H1 (cell line): ENCODE measurements around the gene GPC3. TPM values are rescaled to one million over a fixed set of nuclear protein-coding genes. Genes with fewer than 3 reads are reported as not detected.

Experiments used
- CTCF ChIA-PET: fragments of 300-600 bp; sonication (Branson Sonifier 250); formaldehyde crosslinking; loops from one replicate; lab custom pipeline; 2021; ENCODE audit not compliant: partially characterized antibody; lab: Charles Lee
- POLR2A ChIA-PET: fragments of 300-600 bp; sonication (Branson Sonifier 250); formaldehyde crosslinking; loops from one replicate; lab custom pipeline; 2021; ENCODE audit warnings: inconsistent platforms; ENCODE audit not compliant: partially characterized antibody; lab: Charles Lee
- DNase-seq, 2 experiments: peaks; one replicate each; pipeline versions ENCODE4 v3.0.0 to v3.0.0-alpha.2; 2010 to 2022; ENCODE audit warnings: low spot score in 2 of 2, low read depth in 1 of 2, mixed read lengths in 1 of 2
- FAIRE-seq: peaks from 2 replicates; lab custom pipeline; 2011; peaks lifted over from hg19 to GRCh38; lab: Jason Lieb, UNC
- H2AFZ ChIP-seq: 2 replicates; pipeline ENCODE4 v1.8.1; 2012; ENCODE audit warnings: low read length, inconsistent platforms
- H2AK5ac ChIP-seq: 2 replicates; pipeline ENCODE4 v1.6.1; 2013; ENCODE audit warnings: low read depth, low read length
- H2BK120ac ChIP-seq: replicated peaks from 2 replicates; pipeline ENCODE3; 2013; ENCODE audit warnings: low read depth, low read length, inconsistent platforms
- H2BK12ac ChIP-seq: 2 replicates; pipeline ENCODE4 v1.6.1; 2013; ENCODE audit warnings: low read depth, low read length
- H2BK15ac ChIP-seq: 2 replicates; pipeline ENCODE4 v1.6.1; 2013; ENCODE audit warnings: low read length
- H2BK20ac ChIP-seq: 2 replicates; pipeline ENCODE4 v1.6.1; 2013; ENCODE audit warnings: low read length
- H2BK5ac ChIP-seq: 2 replicates; pipeline ENCODE4 v1.6.1; 2013; ENCODE audit warnings: low read depth, low read length
- H3K14ac ChIP-seq: 2 replicates; pipeline ENCODE4 v1.6.1; 2013; ENCODE audit warnings: inconsistent platforms; ENCODE audit not compliant: insufficient read length
- H3K18ac ChIP-seq: 2 replicates; pipeline ENCODE4 v1.6.1; 2013; ENCODE audit warnings: low read length; ENCODE audit errors: extremely low read depth
- H3K23ac ChIP-seq: 2 replicates; pipeline ENCODE4 v1.6.1; 2013; ENCODE audit warnings: inconsistent platforms; ENCODE audit not compliant: insufficient read length
- H3K23me2 ChIP-seq: 2 replicates; pipeline ENCODE4 v1.6.1; 2013; ENCODE audit warnings: low read depth, low read length
- H3K27ac ChIP-seq: 2 replicates; pipeline ENCODE4 v1.6.1; 2011; ENCODE audit warnings: low read depth, low read length, inconsistent platforms
- H3K27me3 ChIP-seq, 4 experiments: replicated peaks in 1 of 4; 1 replicate in 1 of 4; 2 replicates in 3 of 4; pipeline versions ENCODE4 v1.6.1 to v1.8.1; 2011 to 2013; ENCODE audit warnings: low read length in 3 of 4, mild to moderate bottlenecking in 3 of 4, inconsistent platforms in 2 of 4, mixed read lengths in 2 of 4, moderate library complexity in 1 of 4; ENCODE audit not compliant: control insufficient read depth in 3 of 4, insufficient read depth in 3 of 4; ENCODE audit errors: extremely low read depth in 1 of 4
- H3K36me3 ChIP-seq, 4 experiments: 2 replicates each; pipeline versions ENCODE4 v1.6.1 to v1.8.1; 2011 to 2013; ENCODE audit warnings: mild to moderate bottlenecking in 4 of 4, low read length in 3 of 4, moderate library complexity in 2 of 4, control low read depth in 1 of 4, inconsistent platforms in 1 of 4; ENCODE audit not compliant: insufficient read depth in 4 of 4, control insufficient read depth in 2 of 4
- H3K4ac ChIP-seq: replicated peaks from 2 replicates; pipeline ENCODE3; 2013; ENCODE audit warnings: low read length, low read depth, mixed read lengths, inconsistent platforms; ENCODE audit not compliant: insufficient read length
- H3K4me1 ChIP-seq, 4 experiments: replicated peaks in 1 of 4; 1 replicate in 1 of 4; 2 replicates in 3 of 4; pipeline versions ENCODE4 v1.6.1 to v1.8.1; 2011 to 2013; ENCODE audit warnings: low read length in 3 of 4, inconsistent platforms in 2 of 4, mixed read lengths in 1 of 4; ENCODE audit not compliant: insufficient read depth in 4 of 4, control insufficient read depth in 3 of 4
- H3K4me2 ChIP-seq, 2 experiments: 2 replicates each; pipeline versions ENCODE4 v1.6.1 to v1.8.1; 2011 to 2013; ENCODE audit warnings: low read depth in 2 of 2, low read length in 2 of 2, control low read depth in 1 of 2, inconsistent platforms in 1 of 2, mild to moderate bottlenecking in 1 of 2; ENCODE audit not compliant: insufficient read depth in 1 of 2
- H3K4me3 ChIP-seq, 4 experiments: fragments of 200-600, 300-600 bp in 1 of 4; sonication (generic), shearing (Covaris generic), sonication (Bioruptor Twin) in 1 of 4; 2 replicates each; pipeline versions ENCODE4 v1.5.1 to v1.8.1; 2011 to 2016; ENCODE audit warnings: low read length in 4 of 4, low read depth in 3 of 4, control low read depth in 2 of 4, inconsistent platforms in 2 of 4, mild to moderate bottlenecking in 2 of 4, mixed read lengths in 1 of 4, moderate library complexity in 1 of 4; ENCODE audit not compliant: insufficient read depth in 2 of 4; ENCODE audit errors: extremely low read depth in 1 of 4
- H3K56ac ChIP-seq: replicated peaks from 2 replicates; pipeline ENCODE3; 2013; ENCODE audit warnings: low read depth, mild to moderate bottlenecking, mixed read lengths, low read length, inconsistent platforms; ENCODE audit not compliant: insufficient read length
- H3K79me1 ChIP-seq: 2 replicates; pipeline ENCODE4 v1.6.1; 2013; ENCODE audit warnings: low read depth, low read length, control low read depth
- H3K79me2 ChIP-seq, 2 experiments: 2 replicates each; pipeline versions ENCODE4 v1.6.1 to v1.8.1; 2012 to 2013; ENCODE audit warnings: low read length in 2 of 2, mild to moderate bottlenecking in 2 of 2, inconsistent platforms in 1 of 2; ENCODE audit not compliant: insufficient read depth in 2 of 2, control insufficient read depth in 1 of 2
- H3K9ac ChIP-seq, 4 experiments: replicated peaks in 1 of 4; 1 replicate in 1 of 4; 2 replicates in 3 of 4; pipeline versions ENCODE4 v1.6.1 to v1.8.1; 2011 to 2013; ENCODE audit warnings: low read depth in 3 of 4, low read length in 3 of 4, control low read depth in 2 of 4, mild to moderate bottlenecking in 2 of 4, moderate library complexity in 2 of 4, inconsistent platforms in 1 of 4; ENCODE audit errors: extremely low read depth in 1 of 4
- H3K9me3 ChIP-seq, 2 experiments: 2 replicates each; pipeline versions ENCODE4 v1.6.1 to v1.8.1; 2012 to 2013; ENCODE audit warnings: mild to moderate bottlenecking in 2 of 2, moderate library complexity in 2 of 2, control low read depth in 1 of 2, inconsistent platforms in 1 of 2, low read depth in 1 of 2, low read length in 1 of 2, mixed read lengths in 1 of 2; ENCODE audit not compliant: insufficient read depth in 2 of 2
- H4K20me1 ChIP-seq, 2 experiments: replicated peaks in 1 of 2; 2 replicates each; pipeline versions ENCODE3 to v1.8.1; 2011 to 2013; ENCODE audit warnings: inconsistent platforms in 2 of 2, low read length in 2 of 2, mild to moderate bottlenecking in 1 of 2; ENCODE audit not compliant: insufficient read depth in 2 of 2, control insufficient read depth in 1 of 2
- H4K5ac ChIP-seq: 2 replicates; pipeline ENCODE4 v1.6.1; 2013; ENCODE audit warnings: low read length, low read depth, mixed read lengths, inconsistent platforms; ENCODE audit not compliant: insufficient read length
- H4K8ac ChIP-seq: 2 replicates; pipeline ENCODE4 v1.8.0; 2013; ENCODE audit warnings: mild to moderate bottlenecking, moderate library complexity, low read length, inconsistent platforms; ENCODE audit not compliant: insufficient read depth; ENCODE audit errors: extremely low read depth
- H4K91ac ChIP-seq: replicated peaks from 2 replicates; pipeline ENCODE3; 2013; ENCODE audit warnings: low read length, mixed read lengths, inconsistent platforms; ENCODE audit not compliant: insufficient read length
- ATF3 ChIP-seq: IDR thresholded peaks from 2 replicates; pipeline ENCODE4 v1.6.1; 2011; ENCODE audit warnings: low read depth, mild to moderate bottlenecking, low read length; ENCODE audit not compliant: insufficient read depth
- CBX5 ChIP-seq: fragments of 300-800, 300-1000 bp; sonication (generic); IDR thresholded peaks from 2 replicates; pipeline ENCODE4 v1.7.1; 2016; ENCODE audit warnings: antibody characterized with exemption, low read length, low read depth
- CBX8 ChIP-seq: fragments of 300-800, 300-1000 bp; sonication (generic); IDR thresholded peaks from 2 replicates; pipeline ENCODE4 v1.7.1; 2016; ENCODE audit warnings: low read depth, low read length, borderline replicate concordance
- CHD2 ChIP-seq: IDR thresholded peaks from 2 replicates; pipeline ENCODE4 v1.6.1; 2012; ENCODE audit warnings: low read length, improper control_type of control experiment
- EZH2 ChIP-seq: fragments of 200-600 bp; sonication (generic); IDR thresholded peaks from 2 replicates; pipeline ENCODE4 v1.7.1; 2012; ENCODE audit warnings: low read depth, mild to moderate bottlenecking, moderate library complexity, low read length, inconsistent platforms; ENCODE audit not compliant: severe bottlenecking
- HDAC2 ChIP-seq, 2 experiments: fragments of 300-600 bp in 1 of 2; sonication (generic) in 1 of 2; IDR thresholded peaks; 2 replicates each; pipeline ENCODE4 v1.6.1; 2011 to 2012; ENCODE audit warnings: low read depth in 2 of 2, low read length in 2 of 2, mild to moderate bottlenecking in 2 of 2, moderate library complexity in 2 of 2, borderline replicate concordance in 1 of 2, inconsistent platforms in 1 of 2
- JUND ChIP-seq: IDR thresholded peaks from 2 replicates; pipeline ENCODE4 v1.6.1; 2011; ENCODE audit warnings: mild to moderate bottlenecking, improper control_type of control experiment, low read length
- POLR2A ChIP-seq, 2 experiments: IDR thresholded peaks; 1 replicate in 1 of 2; 2 replicates in 1 of 2; pipeline ENCODE4 v1.6.1; 2011; ENCODE audit warnings: low read depth in 2 of 2, low read length in 2 of 2, mild to moderate bottlenecking in 2 of 2; ENCODE audit errors: control extremely low read depth in 1 of 2
- SIX5 ChIP-seq: IDR thresholded peaks from 2 replicates; pipeline ENCODE4 v1.6.1; 2011; ENCODE audit warnings: mild to moderate bottlenecking, low read depth, low read length
- SP1 ChIP-seq: IDR thresholded peaks from 2 replicates; pipeline ENCODE4 v1.6.1; 2011; ENCODE audit warnings: low read depth, low read length
- polyA plus RNA-seq, 7 experiments: library from polyadenylated mRNA; depleted of rRNA in 3 of 7; stranded (reverse) in 5 of 7; unstranded in 2 of 7; fragments of >200 nt in 5 of 7; fragments of 200-250 nt in 2 of 7; gene quantifications; 1 replicate in 5 of 7; 2 replicates in 1 of 7; 4 replicates in 1 of 7; pipeline versions ENCODE4 v1.2.1 to v1.2.3, GENCODE V29; 2011 to 2013; ENCODE audit warnings: missing spikeins in 2 of 7, mixed read lengths in 2 of 7
- total RNA-seq: library from RNA; stranded (reverse); fragmentation: NEBNext Ultra II Directional; extraction: Animal tissue kit (Norgen Biotek cat#: 25700); gene quantifications from 2 replicates; pipeline ENCODE4 v1.2.1, GENCODE V29; 2021

Gene GPC3
- total and polyA plus RNA-seq, 2 of the 8 experiments (the other 6 are each of a cell fraction or from before 2014, with no cell fraction given), result 64.8 to 71.9 TPM

- H3K4ac ChIP-seq, result no peak overlapping the region
- POLR2A ChIA-PET, result no interaction called here
Measured at GRCh38 chrX:133849676-133850075, 135.7 kb downstream of the GPC3 start.

More at GRCh38 chrX:133849676-133850075, 135.7 kb downstream of the GPC3 start:
- H2AFZ ChIP-seq, result no peak overlapping the region
- no peak overlapping the region for H2BK20ac ChIP-seq
- no peak overlapping the region for H3K23ac ChIP-seq
- no peaks in the 10 kb centered on the region for H3K36me3 ChIP-seq
- no peaks in the 10 kb centered on the region for H3K9me3 ChIP-seq
- H3K4me3 ChIP-seq, result no peak overlapping the region
- H3K4me1 ChIP-seq, result no peaks in the 10 kb centered on the region
- no peak overlapping the region for H2BK15ac ChIP-seq
- H2BK120ac ChIP-seq, result no peak overlapping the region
- CTCF ChIA-PET, result no interaction called here
- H4K5ac ChIP-seq, result no peak overlapping the region
- FAIRE-seq, result no peak
- H3K79me2 ChIP-seq, result no peaks in the 10 kb centered on the region
- no peak overlapping the region for H3K18ac ChIP-seq
- H4K8ac ChIP-seq, result no peak overlapping the region
- TF ChIP-seq CHD2 (no peak), EZH2 (no peak), POLR2A (IDR thresholded peaks at IDR 0.05; ENCODE audit: control extremely low read depth in 1 of 2, low read depth in 2 of 2, low read length in 2 of 2) (no peak), HDAC2 (IDR thresholded peaks at IDR 0.05; ENCODE audit: borderline replicate concordance in 1 of 2, low read depth in 2 of 2, low read length in 2 of 2) (no peak), JUND (no peak), SIX5 (no peak), ATF3 (no peak), SP1 (no peak), CBX5 (no peak), CBX8 (no peak)
- TF ChIP-seq, all 59 proteins: peak for 0
- no peaks in the 10 kb centered on the region for H4K20me1 ChIP-seq
- H2BK5ac ChIP-seq, result no peak overlapping the region
- H3K56ac ChIP-seq, result no peak overlapping the region
- no peak overlapping the region for H4K91ac ChIP-seq
- no peak overlapping the region for H3K14ac ChIP-seq
- H3K4me2 ChIP-seq, result no peak overlapping the region
- DNase-seq, result no peak
- no peak overlapping the region for H2AK5ac ChIP-seq
- H3K27me3 ChIP-seq, result no peaks in the 10 kb centered on the region
- H2BK12ac ChIP-seq, result no peak overlapping the region
- no peaks in the 10 kb centered on the region for H3K79me1 ChIP-seq
- no peak overlapping the region for H3K27ac ChIP-seq
- no peak overlapping the region for H3K9ac ChIP-seq
- no peaks in the 10 kb centered on the region for H3K23me2 ChIP-seq
